Raji (cell line): ENCODE measurements around the gene TBX1.

Source experiments
- POLR2A ChIP-seq: IDR thresholded peaks from 2 replicates; pipeline ENCODE4 v1.6.1; 2011; ENCODE audit warnings: low read depth, low read length, control low read depth; ENCODE audit not compliant: insufficient read depth

TBX1 gene

GRCh38 chr22:19755145-19755710 lies 5.3 kb upstream of the TBX1 start:
- TF ChIP-seq POLR2A, result no peak

- TF ChIP-seq POLR2A, result no peak
These were observed 4.8 kb upstream of the TBX1 start for GRCh38 chr22:19755722-19756287.

- no peak for TF ChIP-seq POLR2A
These were observed 4.1 kb upstream of the TBX1 start for GRCh38 chr22:19756288-19757128.

- TF ChIP-seq POLR2A, result no peak
These were observed 3.2 kb upstream of the TBX1 start for GRCh38 chr22:19757140-19757984.

GRCh38 chr22:19757985-19758895 lies 2.3 kb upstream of the TBX1 start:
- no peak for TF ChIP-seq POLR2A

GRCh38 chr22:19758896-19759426 lies 1.6 kb upstream of the TBX1 start:
- no peak for TF ChIP-seq POLR2A

- TF ChIP-seq POLR2A, result no peak
These were observed 1.0 kb upstream of the TBX1 start for GRCh38 chr22:19759427-19760057.

GRCh38 chr22:19760951-19761724 lies 560 bp downstream of the TBX1 start:
- TF ChIP-seq POLR2A, result no peak

GRCh38 chr22:19761725-19762567 lies 1.4 kb downstream of the TBX1 start:
- TF ChIP-seq POLR2A, result no peak

GRCh38 chr22:19762568-19763457 lies 2.2 kb downstream of the TBX1 start:
- TF ChIP-seq POLR2A, result no peak
